ENCODE measurements around the gene LBX2. TPM values are rescaled to one million over a fixed set of nuclear protein-coding genes. Genes with fewer than 3 reads are reported as not detected.

The LBX2 gene
- total and polyA plus RNA-seq, 9 of the 15 experiments (the other 6 are each of a cell fraction or from before 2014, with no cell fraction given): 0.39 to 6.2 (median 1.8) TPM; not detected in 1

GRCh38 chr2:74458132-74458937, 41.1 kb downstream of the LBX2 start, which contains the start of gene WBP1 (continued):
- TF ChIP-seq FOXO4 (CRISPR knock-in tag; IDR thresholded peaks at IDR 0.05): no peak
- no peak for TF ChIP-seq CAMTA2 (CRISPR knock-in tag; conservative IDR thresholded peaks at IDR 0.05)
- TF ChIP-seq NBN (IDR thresholded peaks at IDR 0.05; ENCODE audit: low read depth): no peak
- TF ChIP-seq XRCC5 (IDR thresholded peaks at IDR 0.05; ENCODE audit: low read depth, low read length): no peak

- ChIA-PET CTCF (ENCODE audit: low intra/inter-chr PET ratio) (no interaction called here), POLR2A (interaction anchor here (1.1 to 2.5 kb wide), 4 partner anchors 10 to 136 kb away, joined by 3 to 12 read pairs (median 6); no protein-coding TSS in a partner anchor)
- Histone ChIP-seq H3K9ac (ENCODE audit: insufficient read depth in 1 of 2, low read depth in 2 of 2, low read length in 2 of 2) (peak overlapping the region in 1 of 2 experiments; percentile 74; a peak in 2 of 4 replicates), H3K27ac (ENCODE audit: extremely low read depth, low read depth, low read length) (peak overlapping the region; percentile 31; the same call in 1 of the 3 replicates), H4K20me1 (replicated peaks; ENCODE audit: control insufficient read depth, insufficient read depth, low read length) (no peaks in the 10 kb centered on the region; the same call in 1 of the 2 replicates), H3K9me3 (replicated peaks; ENCODE audit: control insufficient read depth, insufficient read depth, low read depth, low read length) (no peaks in the 10 kb centered on the region), H3K9me1 (ENCODE audit: control insufficient read depth, insufficient read depth, low read length) (no peaks in the 10 kb centered on the region), H3K4me3 (peak overlapping the region; percentile 53), H3K27me3 (ENCODE audit: control insufficient read depth in 2 of 2, insufficient read depth in 2 of 2, low read length in 2 of 2) (no peaks in the 10 kb centered on the region), H3K4me2 (ENCODE audit: insufficient read depth, low read length) (peak overlapping the region; percentile 61), H3K36me3 (ENCODE audit: control insufficient read depth, insufficient read depth, low read length) (peaks cover 27% of the 10 kb centered on the region), H2AFZ (ENCODE audit: low read depth, low read length) (peak overlapping the region; percentile 6; the same call in 1 of the 2 replicates), H3K79me2 (ENCODE audit: control insufficient read depth, insufficient read depth, low read length) (peaks cover 10% of the 10 kb centered on the region; the same call in 1 of the 3 replicates), H3K4me1 (replicated peaks in 1 of 2; ENCODE audit: control insufficient read depth in 2 of 2, insufficient read depth in 2 of 2, low read length in 2 of 2) (peaks cover 7 to 33% of the 10 kb centered on the region in 2 experiments)
- in situ Hi-C loops (cut with MboI): no loop called here
- no peak for FAIRE-seq
- no TSS peak for BruUV-seq (replicated peaks)
- 66% methylated on average over 25 of the region's 46 CpGs for WGBS (ENCODE audit: insufficient coverage, low coverage, missing lambda C conversion rate)
- intact Hi-C loops (cut with micrococcal nuclease): no loop called here
- ATAC-seq: no peak
- no peak for DNase-seq (ENCODE audit: extremely low read depth in 1 of 4, low spot score in 3 of 4)
- TF ChIP-seq TAF15 (IDR thresholded peaks at IDR 0.05; ENCODE audit: low read depth, low read length): no peak
- 0 out of 4 replicates have a peak, but pooled peaks of 1 of the 2 experiments have one; percentile 29 for TF ChIP-seq NONO (IDR thresholded peaks at IDR 0.05; ENCODE audit: low read depth in 2 of 2, low read length in 1 of 2)
- TF ChIP-seq ZBTB7A (IDR thresholded peaks at IDR 0.05; ENCODE audit: borderline replicate concordance, control insufficient read depth, low read depth, low read length): peak; percentile 41; the same call in 1 of the 2 replicates
- TF ChIP-seq, protein P1, sequence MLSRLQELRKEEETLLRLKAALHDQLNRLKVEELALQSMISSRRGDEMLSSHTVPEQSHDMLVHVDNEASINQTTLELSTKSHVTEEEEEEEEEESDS (CRISPR knock-in tag; IDR thresholded peaks at IDR 0.05): no peak
- TF ChIP-seq, protein P2, sequence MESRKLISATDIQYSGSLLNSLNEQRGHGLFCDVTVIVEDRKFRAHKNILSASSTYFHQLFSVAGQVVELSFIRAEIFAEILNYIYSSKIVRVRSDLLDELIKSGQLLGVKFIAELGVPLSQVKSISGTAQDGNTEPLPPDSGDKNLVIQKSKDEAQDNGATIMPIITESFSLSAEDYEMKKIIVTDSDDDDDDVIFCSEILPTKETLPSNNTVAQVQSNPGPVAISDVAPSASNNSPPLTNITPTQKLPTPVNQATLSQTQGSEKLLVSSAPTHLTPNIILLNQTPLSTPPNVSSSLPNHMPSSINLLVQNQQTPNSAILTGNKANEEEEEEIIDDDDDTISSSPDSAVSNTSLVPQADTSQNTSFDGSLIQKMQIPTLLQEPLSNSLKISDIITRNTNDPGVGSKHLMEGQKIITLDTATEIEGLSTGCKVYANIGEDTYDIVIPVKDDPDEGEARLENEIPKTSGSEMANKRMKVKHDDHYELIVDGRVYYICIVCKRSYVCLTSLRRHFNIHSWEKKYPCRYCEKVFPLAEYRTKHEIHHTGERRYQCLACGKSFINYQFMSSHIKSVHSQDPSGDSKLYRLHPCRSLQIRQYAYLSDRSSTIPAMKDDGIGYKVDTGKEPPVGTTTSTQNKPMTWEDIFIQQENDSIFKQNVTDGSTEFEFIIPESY (CRISPR knock-in tag; IDR thresholded peaks at IDR 0.05): peak; percentile 37; the same call in 1 of the 2 replicates
- 0 out of 2 replicates have a peak, but pooled peaks have one; percentile 62 for TF ChIP-seq MBD1 (CRISPR knock-in tag; IDR thresholded peaks at IDR 0.05)
- TF ChIP-seq RUNX1 (IDR thresholded peaks at IDR 0.05; ENCODE audit: low read depth): no peak
- no peak for TF ChIP-seq PRPF4 (IDR thresholded peaks at IDR 0.05; ENCODE audit: insufficient read depth, low read depth, low read length, poor library complexity, severe bottlenecking)
Measured at GRCh38 chr2:74457549-74458131, 41.8 kb downstream of the LBX2 start.

Data from K562 (cell line).